HepG2 (cell line): ENCODE measurements around the gene MYL4. TPM values are rescaled to one million over a fixed set of nuclear protein-coding genes. Genes with fewer than 3 reads are reported as not detected.
A peak's percentile ranks its signal among the peaks of the same experiment; 100 is the strongest.

Source experiments
- AGO2 ChIP-seq: fragments of 200-400 bp; formaldehyde crosslinking; optimal IDR thresholded peaks from 2 replicates; pipeline ENCODE3; 2017; ENCODE audit warnings: mild to moderate bottlenecking, low read depth, low read length, moderate library complexity
- BCL3 ChIP-seq: sonication (generic); formaldehyde crosslinking; IDR thresholded peaks from 2 replicates; pipeline ENCODE4 v1.5.1; 2020; ENCODE audit warnings: mild to moderate bottlenecking, missing genetic modification reagents, moderate library complexity
- HDAC1 ChIP-seq: sonication (generic); formaldehyde crosslinking; IDR thresholded peaks from 2 replicates; pipeline ENCODE4 v1.5.1; 2020; ENCODE audit warnings: mild to moderate bottlenecking, missing genetic modification reagents
- HDAC2 ChIP-seq: sonication (generic); formaldehyde crosslinking; IDR thresholded peaks from 2 replicates; pipeline ENCODE4 v1.4.0; 2020; ENCODE audit warnings: missing genetic modification reagents
- HNRNPK ChIP-seq: fragments of 200-400 bp; formaldehyde crosslinking; IDR thresholded peaks from 2 replicates; pipeline ENCODE4 v1.6.1; 2018; ENCODE audit warnings: low read length, low read depth, moderate library complexity, mild to moderate bottlenecking; ENCODE audit not compliant: poor library complexity, severe bottlenecking
- KAT8 ChIP-seq: IDR thresholded peaks from 2 replicates; pipeline ENCODE4 v1.6.1; 2016; ENCODE audit warnings: missing genetic modification reagents, missing compliant biosample characterization
- NR2F1 ChIP-seq, 2 experiments: fragments of 450-650 bp in 1 of 2; formaldehyde crosslinking in 1 of 2; IDR thresholded peaks; 2 replicates each; pipeline versions ENCODE4 v1.5.0 to v1.6.1; 2016 to 2020; ENCODE audit warnings: mild to moderate bottlenecking in 1 of 2, missing compliant biosample characterization in 1 of 2, missing genetic modification reagents in 1 of 2, moderate library complexity in 1 of 2
- RFX5 ChIP-seq: IDR thresholded peaks from 2 replicates; pipeline ENCODE4 v1.6.1; 2011; ENCODE audit warnings: low read depth, low read length, improper control_type of control experiment
- SNAPC2 ChIP-seq: sonication (generic); formaldehyde crosslinking; IDR thresholded peaks from 2 replicates; pipeline ENCODE4 v1.8.1; 2022; ENCODE audit warnings: mild to moderate bottlenecking, missing genetic modification reagents
- SOX13 ChIP-seq, 3 experiments: fragments of 450-650 bp in 1 of 3; sonication (generic) in 1 of 3; formaldehyde crosslinking in 1 of 3; IDR thresholded peaks in 2 of 3; conservative IDR thresholded peaks in 1 of 3; 2 replicates each; pipeline versions ENCODE4 v1.5.0 to v1.6.1; 2016 to 2020; ENCODE audit warnings: antibody characterized with exemption in 1 of 3, mild to moderate bottlenecking in 1 of 3, missing compliant biosample characterization in 1 of 3, missing genetic modification reagents in 1 of 3, moderate library complexity in 1 of 3
- SRF ChIP-seq: IDR thresholded peaks from 2 replicates; pipeline ENCODE4 v1.6.1; 2011; ENCODE audit warnings: mild to moderate bottlenecking, low read depth, low read length, moderate library complexity
- XRCC5 ChIP-seq: fragments of 200-400 bp; formaldehyde crosslinking; optimal IDR thresholded peaks from 2 replicates; pipeline ENCODE3; 2017; ENCODE audit warnings: mild to moderate bottlenecking, low read length
- ZNF383 ChIP-seq: sonication (generic); formaldehyde crosslinking; IDR thresholded peaks from 2 replicates; pipeline ENCODE4 v1.4.0; 2020; ENCODE audit warnings: missing genetic modification reagents, mild to moderate bottlenecking, borderline replicate concordance
- ZNF572 ChIP-seq: sonication (generic); formaldehyde crosslinking; IDR thresholded peaks from 2 replicates; pipeline ENCODE4 v1.5.1; 2020; ENCODE audit warnings: mild to moderate bottlenecking, missing genetic modification reagents
- ZNF766 ChIP-seq: sonication (generic); formaldehyde crosslinking; IDR thresholded peaks from 2 replicates; pipeline ENCODE4 v1.5.0; 2020; ENCODE audit warnings: missing genetic modification reagents, borderline replicate concordance
- ZNF775 ChIP-seq: sonication (generic); formaldehyde crosslinking; IDR thresholded peaks from 2 replicates; pipeline ENCODE4 v1.4.0; 2020; ENCODE audit warnings: missing genetic modification reagents, mild to moderate bottlenecking, moderate library complexity, borderline replicate concordance
- polyA plus RNA-seq, 8 experiments: library from polyadenylated mRNA; depleted of rRNA in 3 of 8; stranded (reverse) in 7 of 8; unstranded in 1 of 8; fragments of >200 nt; fragmentation: Illumina TruSeq in 4 of 8; extraction: Trizol in 4 of 8; gene quantifications; 2 replicates each; pipeline versions ENCODE4 v1.2.1 to v1.2.3, GENCODE V29; 2011 to 2016; ENCODE audit warnings: low read depth in 4 of 8, missing spikeins in 1 of 8, mixed read lengths in 1 of 8; ENCODE audit not compliant: insufficient read depth in 1 of 8
- total RNA-seq, 5 experiments: library from RNA; depleted of rRNA; stranded (reverse); fragments of >200 nt; fragmentation: Illumina TruSeq; extraction: Trizol; gene quantifications; 2 replicates each; pipeline ENCODE4 v1.2.3, GENCODE V29; 2016; ENCODE audit warnings: low read depth in 1 of 5
- TF ChIP-seq, protein P1 (sequence below): sonication (generic); formaldehyde crosslinking; IDR thresholded peaks from one replicate; pipeline ENCODE4 v1.5.1; 2020; ENCODE audit warnings: mild to moderate bottlenecking, missing genetic modification reagents; ENCODE audit errors: not compliant biosample characterization

Gene MYL4
- total and polyA plus RNA-seq, 2 of the 13 experiments (the other 11 are each of a cell fraction or from before 2014, with no cell fraction given) = not detected

DNA sequence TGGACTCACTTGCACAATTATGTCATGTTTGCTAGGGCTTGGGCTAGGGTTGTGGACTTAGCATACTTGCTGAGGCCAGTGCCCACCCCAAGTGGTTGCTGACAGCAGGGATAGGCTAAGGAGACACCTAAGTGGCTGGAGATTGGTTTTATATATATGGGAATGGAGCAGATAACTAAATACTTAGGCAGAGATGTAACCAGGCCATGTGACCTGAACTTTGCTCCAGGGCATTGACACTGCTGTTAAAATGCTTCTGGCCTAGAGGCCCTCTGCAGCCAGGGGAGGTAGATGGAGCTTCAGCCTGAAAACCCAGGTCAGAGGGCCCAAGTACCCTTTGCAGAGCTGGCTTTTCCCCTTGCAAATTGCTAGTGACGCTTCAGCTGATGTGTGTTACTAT is 43.1 kb downstream of the MYL4 start (continued):
- TF ChIP-seq XRCC5 (peak; percentile 32), HDAC1 (CRISPR knock-in tag) (0 out of 2 replicates have a peak, but pooled peaks have one; percentile 32), RFX5 (no peak), ZNF775 (CRISPR knock-in tag) (no peak), ZNF383 (no peak), AGO2 (no peak), KAT8 (CRISPR knock-in tag) (0 out of 2 replicates have a peak, but pooled peaks have one; percentile 13), ZNF766 (CRISPR knock-in tag) (no peak), BCL3 (CRISPR knock-in tag) (0 out of 2 replicates have a peak, but pooled peaks have one; percentile 60), ZNF572 (CRISPR knock-in tag) (0 out of 2 replicates have a peak, but pooled peaks have one; percentile 9), NR2F1 (CRISPR knock-in tag; IDR thresholded peaks at IDR 0.05) (peak in 1 of 2 experiments; percentile 44; a peak in 1 of 4 replicates), HNRNPK (no peak), SNAPC2 (CRISPR knock-in tag) (0 out of 2 replicates have a peak, but pooled peaks have one; percentile 48), SOX13 (IDR thresholded peaks at IDR 0.05) (no peak), SOX13 (CRISPR knock-in tag; conservative IDR thresholded peaks at IDR 0.05 in 1 of 2, IDR thresholded peaks at IDR 0.05 in 1 of 2) (peak in 1 of 2 experiments; percentile 48; a peak in 2 of 4 replicates), SRF (no peak), HDAC2 (CRISPR knock-in tag) (peak; percentile 58; the same call in 1 of the 2 replicates)
- TF ChIP-seq, protein P1, sequence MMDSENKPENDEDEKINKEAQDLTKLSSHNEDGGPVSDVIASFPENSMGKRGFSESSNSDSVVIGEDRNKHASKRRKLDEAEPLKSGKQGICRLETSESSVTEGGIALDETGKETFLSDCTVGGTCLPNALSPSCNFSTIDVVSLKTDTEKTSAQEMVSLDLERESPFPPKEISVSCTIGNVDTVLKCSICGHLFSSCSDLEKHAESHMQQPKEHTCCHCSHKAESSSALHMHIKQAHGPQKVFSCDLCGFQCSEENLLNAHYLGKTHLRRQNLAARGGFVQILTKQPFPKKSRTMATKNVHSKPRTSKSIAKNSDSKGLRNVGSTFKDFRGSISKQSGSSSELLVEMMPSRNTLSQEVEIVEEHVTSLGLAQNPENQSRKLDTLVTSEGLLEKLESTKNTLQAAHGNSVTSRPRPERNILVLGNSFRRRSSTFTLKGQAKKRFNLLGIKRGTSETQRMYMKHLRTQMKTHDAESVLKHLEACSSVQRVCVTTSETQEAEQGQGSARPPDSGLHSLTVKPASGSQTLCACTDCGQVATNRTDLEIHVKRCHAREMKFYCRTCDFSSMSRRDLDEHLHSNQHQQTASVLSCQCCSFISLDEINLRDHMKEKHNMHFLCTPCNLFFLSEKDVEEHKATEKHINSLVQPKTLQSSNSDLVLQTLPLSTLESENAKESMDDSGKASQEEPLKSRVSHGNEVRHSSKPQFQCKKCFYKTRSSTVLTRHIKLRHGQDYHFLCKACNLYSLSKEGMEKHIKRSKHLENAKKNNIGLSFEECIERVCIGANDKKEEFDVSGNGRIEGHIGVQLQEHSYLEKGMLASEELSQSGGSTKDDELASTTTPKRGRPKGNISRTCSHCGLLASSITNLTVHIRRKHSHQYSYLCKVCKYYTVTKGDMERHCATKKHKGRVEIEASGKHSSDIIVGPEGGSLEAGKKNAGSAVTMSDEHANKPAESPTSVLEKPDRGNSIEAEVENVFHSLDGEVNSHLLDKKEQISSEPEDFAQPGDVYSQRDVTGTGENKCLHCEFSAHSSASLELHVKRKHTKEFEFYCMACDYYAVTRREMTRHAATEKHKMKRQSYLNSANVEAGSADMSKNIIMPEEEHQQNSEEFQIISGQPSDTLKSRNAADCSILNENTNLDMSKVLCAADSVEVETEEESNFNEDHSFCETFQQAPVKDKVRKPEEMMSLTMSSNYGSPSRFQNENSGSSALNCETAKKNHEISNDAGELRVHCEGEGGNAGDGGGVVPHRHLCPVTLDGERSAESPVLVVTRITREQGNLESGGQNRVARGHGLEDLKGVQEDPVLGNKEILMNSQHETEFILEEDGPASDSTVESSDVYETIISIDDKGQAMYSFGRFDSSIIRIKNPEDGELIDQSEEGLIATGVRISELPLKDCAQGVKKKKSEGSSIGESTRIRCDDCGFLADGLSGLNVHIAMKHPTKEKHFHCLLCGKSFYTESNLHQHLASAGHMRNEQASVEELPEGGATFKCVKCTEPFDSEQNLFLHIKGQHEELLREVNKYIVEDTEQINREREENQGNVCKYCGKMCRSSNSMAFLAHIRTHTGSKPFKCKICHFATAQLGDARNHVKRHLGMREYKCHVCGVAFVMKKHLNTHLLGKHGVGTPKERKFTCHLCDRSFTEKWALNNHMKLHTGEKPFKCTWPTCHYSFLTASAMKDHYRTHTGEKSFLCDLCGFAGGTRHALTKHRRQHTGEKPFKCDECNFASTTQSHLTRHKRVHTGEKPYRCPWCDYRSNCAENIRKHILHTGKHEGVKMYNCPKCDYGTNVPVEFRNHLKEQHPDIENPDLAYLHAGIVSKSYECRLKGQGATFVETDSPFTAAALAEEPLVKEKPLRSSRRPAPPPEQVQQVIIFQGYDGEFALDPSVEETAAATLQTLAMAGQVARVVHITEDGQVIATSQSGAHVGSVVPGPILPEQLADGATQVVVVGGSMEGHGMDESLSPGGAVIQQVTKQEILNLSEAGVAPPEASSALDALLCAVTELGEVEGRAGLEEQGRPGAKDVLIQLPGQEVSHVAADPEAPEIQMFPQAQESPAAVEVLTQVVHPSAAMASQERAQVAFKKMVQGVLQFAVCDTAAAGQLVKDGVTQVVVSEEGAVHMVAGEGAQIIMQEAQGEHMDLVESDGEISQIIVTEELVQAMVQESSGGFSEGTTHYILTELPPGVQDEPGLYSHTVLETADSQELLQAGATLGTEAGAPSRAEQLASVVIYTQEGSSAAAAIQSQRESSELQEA (CRISPR knock-in tag) = no peak
